Measurements from ENCODE around the gene PGAP3.

Gene PGAP3

DNA sequence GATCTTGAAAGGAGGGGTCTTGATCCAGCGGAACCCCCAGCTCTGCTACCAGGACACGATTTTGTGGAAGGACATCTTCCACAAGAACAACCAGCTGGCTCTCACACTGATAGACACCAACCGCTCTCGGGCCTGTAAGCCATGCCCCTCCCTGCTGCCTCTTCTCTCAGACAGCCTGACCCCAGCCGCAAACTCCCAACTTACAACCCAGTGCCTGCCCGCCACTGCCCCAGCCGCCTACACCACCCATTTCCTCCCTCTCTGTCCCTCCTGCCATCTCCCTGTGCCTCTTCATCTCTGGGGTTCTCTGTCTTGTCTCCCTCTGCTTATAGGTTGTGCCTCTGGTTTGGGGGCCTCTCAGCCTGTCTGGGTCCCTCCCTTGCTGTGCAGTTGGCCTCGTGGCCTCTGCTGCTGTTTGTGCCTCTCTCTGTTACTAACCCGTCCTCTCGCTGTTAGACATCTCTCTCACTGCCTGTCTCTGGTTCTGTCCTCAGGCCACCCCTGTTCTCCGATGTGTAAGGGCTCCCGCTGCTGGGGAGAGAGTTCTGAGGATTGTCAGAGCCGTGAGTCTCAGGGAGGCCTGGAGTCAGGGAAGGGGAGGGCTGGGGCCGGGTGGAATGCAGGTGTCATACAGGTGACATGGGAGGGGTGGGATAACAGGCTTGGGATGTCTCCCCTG, 21.6 kb upstream of the PGAP3 start:
- TF ChIP-seq ESRRG (CRISPR knock-in tag; IDR thresholded peaks at IDR 0.05) = no peak
- no peak for TF ChIP-seq TCF4 (CRISPR knock-in tag; IDR thresholded peaks at IDR 0.05; ENCODE audit: borderline replicate concordance)
- TF ChIP-seq RARB (CRISPR knock-in tag; IDR thresholded peaks at IDR 0.05) = no peak
- TF ChIP-seq ZNF8 (CRISPR knock-in tag; IDR thresholded peaks at IDR 0.05) = no peak
- TF ChIP-seq OSR1 (CRISPR knock-in tag; IDR thresholded peaks at IDR 0.05) = no peak
- no peak for TF ChIP-seq POU6F1 (CRISPR knock-in tag; IDR thresholded peaks at IDR 0.05; ENCODE audit: borderline replicate concordance, low read depth)

GRCh38 chr17:39706921-39707337, 19.1 kb upstream of the PGAP3 start:
- no peak for ATAC-seq
- TF ChIP-seq ZC3H10 (CRISPR knock-in tag; IDR thresholded peaks at IDR 0.05) (no peak), ZFP30 (CRISPR knock-in tag; IDR thresholded peaks at IDR 0.05) (no peak)

More for the DNA sequence above, 21.6 kb upstream of the PGAP3 start:
- ATAC-seq = no peak

- no peak for ATAC-seq
- no peak for TF ChIP-seq RARB (CRISPR knock-in tag; IDR thresholded peaks at IDR 0.05)
- TF ChIP-seq, protein P1, sequence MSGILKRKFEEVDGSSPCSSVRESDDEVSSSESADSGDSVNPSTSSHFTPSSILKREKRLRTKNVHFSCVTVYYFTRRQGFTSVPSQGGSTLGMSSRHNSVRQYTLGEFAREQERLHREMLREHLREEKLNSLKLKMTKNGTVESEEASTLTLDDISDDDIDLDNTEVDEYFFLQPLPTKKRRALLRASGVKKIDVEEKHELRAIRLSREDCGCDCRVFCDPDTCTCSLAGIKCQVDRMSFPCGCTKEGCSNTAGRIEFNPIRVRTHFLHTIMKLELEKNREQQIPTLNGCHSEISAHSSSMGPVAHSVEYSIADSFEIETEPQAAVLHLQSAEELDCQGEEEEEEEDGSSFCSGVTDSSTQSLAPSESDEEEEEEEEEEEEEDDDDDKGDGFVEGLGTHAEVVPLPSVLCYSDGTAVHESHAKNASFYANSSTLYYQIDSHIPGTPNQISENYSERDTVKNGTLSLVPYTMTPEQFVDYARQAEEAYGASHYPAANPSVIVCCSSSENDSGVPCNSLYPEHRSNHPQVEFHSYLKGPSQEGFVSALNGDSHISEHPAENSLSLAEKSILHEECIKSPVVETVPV (CRISPR knock-in tag; IDR thresholded peaks at IDR 0.05) = no peak
- TF ChIP-seq SNAI2 (CRISPR knock-in tag; IDR thresholded peaks at IDR 0.05) = no peak
- no peak for TF ChIP-seq PATZ1 (CRISPR knock-in tag; IDR thresholded peaks at IDR 0.05; ENCODE audit: borderline replicate concordance)
- TF ChIP-seq PPARA (CRISPR knock-in tag; IDR thresholded peaks at IDR 0.05; ENCODE audit: borderline replicate concordance) = no peak
- no peak for TF ChIP-seq GLIS3 (CRISPR knock-in tag; IDR thresholded peaks at IDR 0.05)
- TF ChIP-seq ZNF70 (CRISPR knock-in tag; IDR thresholded peaks at IDR 0.05) = no peak
- no peak for TF ChIP-seq ZFP30 (CRISPR knock-in tag; IDR thresholded peaks at IDR 0.05)
- no peak for TF ChIP-seq ISL1 (CRISPR knock-in tag; IDR thresholded peaks at IDR 0.05)
- no peak for TF ChIP-seq POU6F1 (CRISPR knock-in tag; IDR thresholded peaks at IDR 0.05; ENCODE audit: borderline replicate concordance, low read depth)
- TF ChIP-seq ARNTL (CRISPR knock-in tag; IDR thresholded peaks at IDR 0.05; ENCODE audit: borderline replicate concordance, low read depth) = no peak
- no peak for TF ChIP-seq ZNF565 (CRISPR knock-in tag; conservative IDR thresholded peaks at IDR 0.05; ENCODE audit: low read depth)
- no peak for TF ChIP-seq TOX (CRISPR knock-in tag; IDR thresholded peaks at IDR 0.05; ENCODE audit: borderline replicate concordance)
- no peak for TF ChIP-seq BACH2 (CRISPR knock-in tag; IDR thresholded peaks at IDR 0.05; ENCODE audit: borderline replicate concordance)
These were observed 18.5 kb upstream of the PGAP3 start for GRCh38 chr17:39706383-39706782.

DNA sequence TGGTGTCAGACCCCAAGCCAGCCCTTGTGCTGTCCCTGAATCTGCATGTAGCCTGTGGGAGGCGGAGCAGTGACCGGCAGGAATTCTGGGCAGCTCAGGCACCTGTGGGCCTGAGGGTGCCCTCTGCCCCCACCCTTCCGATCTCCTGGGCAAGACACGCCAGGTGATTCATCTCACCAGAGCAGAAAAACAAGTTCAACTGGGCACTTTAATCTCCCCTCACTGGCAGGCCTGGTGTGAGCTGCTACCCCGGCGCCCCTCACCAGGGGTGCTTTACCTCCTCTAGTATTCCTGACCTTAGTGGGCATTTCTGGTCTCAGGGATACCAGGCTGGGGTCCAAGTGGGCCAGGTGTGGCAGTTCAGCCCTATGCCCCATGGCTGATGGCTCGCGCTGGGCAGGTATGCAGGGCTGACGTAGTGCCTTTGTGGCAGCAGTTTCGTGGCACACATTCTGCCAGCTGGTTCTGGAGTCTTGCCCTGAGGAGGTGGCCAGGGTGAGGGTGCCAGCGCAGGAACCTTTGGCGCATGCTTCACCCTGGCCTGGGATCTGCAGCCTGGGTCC, 18.0 kb upstream of the PGAP3 start:
- TF ChIP-seq ZC3H10 (CRISPR knock-in tag; IDR thresholded peaks at IDR 0.05) (no peak), ZFP30 (CRISPR knock-in tag; IDR thresholded peaks at IDR 0.05) (no peak)
- no peak for ATAC-seq

Data from SK-N-SH treated with all-trans-retinoic acid at 6 μM for 48 hours (cell line).